Stimulated activated CD4-positive, alpha-beta T cell treated with anti-CD3 and anti-CD28 coated beads, Interleukin-12 subunit alpha, Interleukin-12 subunit beta, amount 100 ng/mL, for 4 hours (primary cell): ENCODE results near the gene RELA.

ENCODE experiments used
- DNase-seq: peaks from one replicate; pipeline ENCODE4 v3.0.0-alpha.2; 2020

Gene RELA

DNA sequence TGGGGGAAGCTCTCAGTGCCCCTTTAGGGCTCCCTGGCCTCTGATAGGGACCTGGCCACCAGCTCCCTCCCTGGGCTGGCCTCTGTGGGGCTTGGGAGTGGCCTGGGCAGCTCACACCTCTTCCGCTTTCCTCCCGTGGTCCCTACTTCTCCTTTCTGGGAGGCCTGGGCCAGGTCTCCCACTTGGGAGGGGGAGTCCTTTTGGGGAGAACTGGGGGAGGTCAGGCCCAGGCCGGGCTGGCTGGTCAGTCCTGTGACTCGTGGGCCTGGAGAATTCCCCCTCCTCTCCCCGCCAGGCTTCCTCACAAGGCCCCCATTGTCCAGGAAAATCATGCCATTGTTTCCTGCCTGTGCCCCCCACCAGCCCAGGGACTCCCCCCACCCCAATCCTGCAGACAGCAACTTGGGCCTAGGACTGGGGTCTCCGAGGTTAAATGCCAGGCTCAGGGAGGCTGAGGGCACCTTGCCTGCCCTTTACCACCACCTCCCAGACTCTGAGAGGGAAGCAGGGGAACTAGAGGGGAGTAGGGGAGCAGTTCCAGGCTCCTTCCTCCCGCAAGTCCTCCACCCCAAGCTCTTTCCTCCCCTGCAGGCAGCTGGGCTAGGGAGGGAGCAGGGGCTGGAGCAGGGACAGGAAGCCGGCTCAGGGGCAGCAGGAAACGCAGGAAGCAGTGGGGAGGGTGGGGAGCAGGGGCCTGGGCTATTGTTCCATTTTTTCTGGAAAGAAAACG lies 51.5 kb downstream of the RELA start:
- no peak for DNase-seq

- no peak for DNase-seq
Measured at GRCh38 chr11:65610404-65610803, 52.3 kb downstream of the RELA start.

DNA sequence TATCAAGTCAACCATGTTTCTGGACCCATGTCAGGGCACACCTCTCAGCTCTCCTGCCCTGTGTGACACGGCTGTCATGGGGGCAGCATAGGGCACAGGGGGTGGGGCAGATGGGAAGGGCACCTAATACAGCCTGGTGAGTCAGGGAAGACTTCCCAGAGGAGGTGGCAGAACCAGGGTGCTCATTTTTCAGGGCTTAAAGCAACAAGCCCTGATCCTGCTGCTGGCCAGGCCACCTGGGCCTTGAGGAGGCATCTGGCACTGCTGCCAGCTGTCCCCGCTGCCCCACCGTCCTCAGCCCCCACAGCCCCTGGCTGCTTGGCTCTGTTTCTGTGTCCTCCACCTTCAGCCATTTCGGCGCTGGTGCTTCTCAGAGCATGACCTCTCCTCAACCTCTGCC lies 53.1 kb downstream of the RELA start:
- no peak for DNase-seq

DNA sequence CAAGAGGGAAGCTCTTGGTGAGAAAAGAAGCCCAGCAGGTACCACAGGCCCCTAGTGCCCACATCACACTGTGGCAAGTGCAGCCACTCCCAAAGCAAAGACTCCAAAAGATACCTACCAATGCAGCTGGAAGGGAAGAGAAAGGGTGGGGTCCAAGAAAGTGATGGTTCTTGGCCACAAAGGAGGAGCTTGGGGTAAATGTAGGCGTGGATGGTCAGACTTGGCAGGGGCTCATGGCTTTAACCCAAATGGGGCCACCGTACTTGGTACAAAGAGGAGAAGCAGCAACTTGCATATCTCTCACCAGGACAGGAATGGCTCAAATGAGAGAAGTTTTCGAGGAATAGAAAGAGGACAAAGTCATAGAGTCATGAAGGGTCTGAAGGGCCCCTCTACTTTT lies 53.5 kb downstream of the RELA start:
- DNase-seq: no peak

GRCh38 chr11:65607614-65608426 lies 54.9 kb downstream of the RELA start:
- DNase-seq: no peak

GRCh38 chr11:65606876-65607613 lies 55.7 kb downstream of the RELA start:
- no peak for DNase-seq

GRCh38 chr11:65604258-65604657 lies 58.5 kb downstream of the RELA start:
- DNase-seq: no peak
